D721Med (cell line): ENCODE data around the gene KAT8.
A peak's percentile ranks its signal among the peaks of the same experiment; 100 is the strongest.

Experiments
- DNase-seq: peaks from one replicate; pipeline ENCODE4 v3.0.0; 2011; ENCODE audit warnings: low spot score; ENCODE audit not compliant: insufficient read length
- FAIRE-seq: peaks from 2 replicates; lab custom pipeline; 2011; peaks lifted over from hg19 to GRCh38; lab: Jason Lieb, UNC
- TF ChIP-seq, protein P1 (sequence below): IDR thresholded peaks from 2 replicates; pipeline ENCODE4 v1.5.1; 2012; ENCODE audit warnings: mild to moderate bottlenecking, control low read depth; ENCODE audit not compliant: insufficient read depth; ENCODE audit errors: missing control alignments

Gene KAT8

DNA sequence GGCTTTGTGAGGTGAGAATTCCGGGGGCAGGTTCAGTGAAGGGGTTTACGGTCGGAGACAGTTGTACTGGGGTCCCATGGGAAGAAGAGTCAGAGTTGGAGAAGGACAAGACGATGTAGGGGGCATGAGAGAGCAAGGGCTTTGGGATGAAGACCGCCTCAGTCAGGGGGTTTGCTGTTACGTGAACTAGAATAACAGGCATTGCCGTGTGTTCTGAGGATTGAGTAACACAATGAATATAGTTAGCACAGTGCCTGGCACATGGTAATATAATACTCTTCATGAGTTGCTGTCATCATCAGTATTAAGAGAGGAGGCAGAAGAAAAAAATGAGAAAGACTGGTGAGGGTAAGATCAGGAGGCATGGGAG is 42.7 kb upstream of the KAT8 start:
- DNase-seq (no peak), FAIRE-seq (no peak)
- TF ChIP-seq, protein P1, sequence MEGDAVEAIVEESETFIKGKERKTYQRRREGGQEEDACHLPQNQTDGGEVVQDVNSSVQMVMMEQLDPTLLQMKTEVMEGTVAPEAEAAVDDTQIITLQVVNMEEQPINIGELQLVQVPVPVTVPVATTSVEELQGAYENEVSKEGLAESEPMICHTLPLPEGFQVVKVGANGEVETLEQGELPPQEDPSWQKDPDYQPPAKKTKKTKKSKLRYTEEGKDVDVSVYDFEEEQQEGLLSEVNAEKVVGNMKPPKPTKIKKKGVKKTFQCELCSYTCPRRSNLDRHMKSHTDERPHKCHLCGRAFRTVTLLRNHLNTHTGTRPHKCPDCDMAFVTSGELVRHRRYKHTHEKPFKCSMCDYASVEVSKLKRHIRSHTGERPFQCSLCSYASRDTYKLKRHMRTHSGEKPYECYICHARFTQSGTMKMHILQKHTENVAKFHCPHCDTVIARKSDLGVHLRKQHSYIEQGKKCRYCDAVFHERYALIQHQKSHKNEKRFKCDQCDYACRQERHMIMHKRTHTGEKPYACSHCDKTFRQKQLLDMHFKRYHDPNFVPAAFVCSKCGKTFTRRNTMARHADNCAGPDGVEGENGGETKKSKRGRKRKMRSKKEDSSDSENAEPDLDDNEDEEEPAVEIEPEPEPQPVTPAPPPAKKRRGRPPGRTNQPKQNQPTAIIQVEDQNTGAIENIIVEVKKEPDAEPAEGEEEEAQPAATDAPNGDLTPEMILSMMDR = no peak

DNA sequence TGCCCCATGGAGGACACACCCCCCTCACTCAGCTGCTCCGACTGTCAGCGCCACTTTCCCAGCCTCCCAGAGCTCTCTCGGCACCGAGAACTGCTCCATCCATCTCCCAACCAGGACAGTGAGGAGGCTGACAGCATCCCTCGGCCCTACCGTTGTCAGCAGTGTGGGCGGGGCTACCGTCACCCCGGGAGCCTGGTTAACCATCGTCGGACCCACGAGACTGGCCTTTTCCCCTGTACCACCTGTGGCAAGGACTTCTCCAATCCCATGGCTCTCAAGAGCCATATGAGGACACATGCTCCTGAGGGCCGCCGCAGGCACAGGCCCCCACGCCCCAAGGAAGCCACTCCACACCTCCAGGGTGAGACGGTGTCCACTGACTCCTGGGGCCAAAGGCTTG is 41.1 kb upstream of the KAT8 start:
- DNase-seq (no peak), FAIRE-seq (no peak)
- TF ChIP-seq, protein P1 = no peak

DNA sequence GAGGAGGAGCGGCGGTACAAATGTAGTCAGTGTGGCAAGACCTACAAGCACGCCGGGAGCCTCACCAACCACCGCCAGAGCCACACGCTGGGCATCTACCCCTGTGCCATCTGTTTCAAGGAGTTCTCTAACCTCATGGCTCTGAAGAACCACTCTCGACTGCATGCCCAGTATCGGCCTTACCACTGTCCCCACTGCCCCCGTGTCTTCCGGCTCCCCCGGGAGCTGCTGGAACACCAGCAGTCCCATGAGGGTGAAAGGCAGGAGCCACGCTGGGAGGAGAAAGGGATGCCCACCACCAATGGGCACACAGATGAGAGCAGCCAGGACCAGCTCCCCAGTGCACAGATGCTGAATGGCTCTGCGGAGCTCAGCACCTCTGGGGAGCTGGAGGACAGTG is 40.4 kb upstream of the KAT8 start:
- FAIRE-seq (no peak), DNase-seq (no peak)
- TF ChIP-seq, protein P1 = no peak

DNA sequence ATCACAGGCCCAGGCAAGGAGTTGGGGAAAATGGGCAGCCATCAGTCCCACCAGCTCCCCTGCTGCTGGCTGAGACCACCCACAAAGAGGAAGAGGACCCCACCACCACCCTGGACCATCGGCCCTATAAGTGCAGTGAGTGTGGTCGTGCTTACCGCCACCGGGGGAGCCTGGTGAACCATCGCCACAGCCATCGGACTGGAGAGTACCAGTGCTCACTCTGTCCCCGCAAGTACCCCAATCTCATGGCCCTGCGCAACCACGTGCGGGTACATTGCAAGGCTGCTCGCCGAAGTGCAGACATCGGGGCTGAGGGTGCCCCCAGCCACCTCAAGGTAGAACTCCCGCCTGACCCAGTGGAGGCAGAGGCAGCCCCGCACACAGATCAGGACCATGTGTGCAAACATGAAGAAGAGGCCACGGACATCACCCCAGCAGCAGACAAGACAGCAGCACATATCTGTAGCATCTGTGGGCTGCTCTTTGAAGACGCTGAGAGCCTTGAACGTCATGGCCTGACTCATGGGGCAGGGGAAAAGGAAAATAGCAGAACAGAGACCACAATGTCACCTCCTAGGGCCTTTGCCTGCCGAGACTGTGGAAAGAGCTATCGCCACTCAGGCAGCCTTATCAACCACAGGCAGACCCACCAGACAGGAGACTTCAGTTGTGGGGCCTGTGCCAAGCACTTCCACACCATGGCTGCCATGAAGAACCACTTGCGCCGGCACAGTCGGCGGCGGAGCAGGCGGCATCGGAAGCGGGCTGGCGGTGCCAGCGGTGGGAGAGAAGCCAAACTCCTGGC is 39.7 kb upstream of the KAT8 start:
- no peak for DNase-seq
- TF ChIP-seq, protein P1 = no peak
- no peak for FAIRE-seq

DNA sequence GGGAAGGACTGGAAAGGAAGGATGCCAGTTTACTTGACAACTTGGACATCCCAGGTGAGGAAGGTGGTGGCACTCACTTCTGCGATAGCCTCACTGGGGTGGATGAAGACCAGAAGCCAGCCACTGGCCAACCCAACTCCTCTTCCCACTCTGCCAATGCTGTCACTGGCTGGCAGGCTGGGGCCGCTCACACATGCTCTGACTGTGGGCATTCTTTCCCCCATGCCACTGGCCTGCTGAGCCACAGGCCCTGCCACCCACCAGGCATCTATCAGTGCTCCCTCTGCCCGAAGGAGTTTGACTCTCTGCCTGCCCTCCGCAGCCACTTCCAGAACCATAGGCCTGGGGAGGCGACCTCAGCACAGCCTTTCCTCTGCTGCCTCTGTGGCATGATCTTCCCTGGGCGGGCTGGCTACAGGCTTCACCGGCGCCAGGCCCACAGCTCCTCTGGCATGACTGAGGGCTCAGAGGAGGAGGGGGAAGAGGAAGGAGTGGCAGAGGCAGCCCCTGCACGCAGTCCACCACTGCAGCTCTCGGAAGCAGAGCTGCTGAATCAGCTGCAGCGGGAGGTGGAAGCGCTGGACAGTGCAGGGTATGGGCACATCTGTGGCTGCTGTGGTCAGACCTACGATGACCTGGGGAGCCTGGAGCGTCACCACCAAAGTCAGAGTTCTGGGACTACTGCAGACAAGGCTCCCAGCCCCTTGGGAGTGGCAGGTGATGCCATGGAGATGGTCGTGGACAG is 38.7 kb upstream of the KAT8 start:
- TF ChIP-seq, protein P1 = no peak
- peak; percentile 11 for DNase-seq
- FAIRE-seq = no peak

DNA sequence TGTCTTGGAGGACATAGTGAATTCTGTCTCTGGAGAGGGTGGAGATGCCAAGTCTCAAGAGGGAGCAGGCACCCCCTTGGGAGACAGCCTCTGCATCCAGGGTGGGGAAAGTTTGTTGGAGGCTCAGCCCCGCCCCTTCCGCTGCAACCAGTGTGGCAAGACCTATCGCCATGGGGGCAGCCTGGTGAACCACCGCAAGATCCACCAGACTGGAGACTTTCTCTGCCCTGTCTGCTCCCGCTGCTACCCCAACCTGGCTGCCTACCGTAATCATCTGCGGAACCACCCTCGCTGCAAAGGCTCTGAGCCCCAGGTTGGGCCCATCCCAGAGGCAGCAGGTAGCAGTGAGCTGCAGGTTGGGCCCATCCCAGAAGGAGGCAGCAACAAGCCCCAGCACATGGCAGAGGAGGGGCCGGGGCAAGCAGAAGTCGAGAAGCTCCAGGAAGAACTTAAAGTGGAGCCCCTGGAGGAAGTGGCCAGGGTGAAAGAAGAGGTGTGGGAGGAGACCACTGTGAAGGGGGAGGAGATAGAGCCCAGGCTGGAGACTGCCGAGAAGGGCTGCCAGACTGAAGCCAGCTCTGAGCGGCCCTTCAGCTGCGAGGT is 38.0 kb upstream of the KAT8 start:
- FAIRE-seq = no peak
- TF ChIP-seq, protein P1 = no peak
- peak; percentile 14 for DNase-seq
